Uterus (tissue), 2 donors: ENCODE data around the gene C4A.

Experiments used
- POLR2A ChIP-seq, 2 donors: fragments of 450-650 bp; IDR thresholded peaks; one replicate each; pipeline ENCODE4 v1.6.1; 2016; ENCODE audit warnings: antibody characterized with exemption in 2 of 2, mild to moderate bottlenecking in 1 of 2, moderate library complexity in 1 of 2
- TF ChIP-seq, protein P1 (sequence below), 4 experiments: fragments of 200-600 bp in 2 of 4; fragments of 450-650 bp in 2 of 4; sonication (generic) in 2 of 4; IDR thresholded peaks; one replicate each; pipeline ENCODE4 v1.5.1; 2016 to 2019; ENCODE audit warnings: antibody characterized with exemption in 4 of 4, mild to moderate bottlenecking in 2 of 4, moderate library complexity in 1 of 4

DNA sequence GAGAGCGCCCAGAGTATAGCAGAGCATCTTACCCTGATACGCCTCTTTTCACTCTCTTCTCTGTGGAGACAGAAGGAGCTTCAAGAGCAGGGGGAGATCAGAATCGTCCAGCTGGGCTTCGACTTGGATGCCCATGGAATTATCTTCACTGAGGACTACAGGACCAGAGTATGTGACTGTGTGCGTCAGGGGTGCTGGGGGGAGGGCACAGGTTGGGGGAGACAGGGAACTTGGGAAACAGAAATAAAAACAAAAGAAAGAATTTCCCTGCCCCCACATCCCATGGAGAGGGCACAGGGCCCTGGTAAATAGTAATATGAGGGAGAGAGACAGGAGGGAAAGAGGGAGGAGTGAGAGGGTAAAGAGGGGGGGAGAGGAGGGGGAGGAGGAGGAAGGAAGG is 3.0 kb upstream of the C4A start:
- TF ChIP-seq, protein P1, sequence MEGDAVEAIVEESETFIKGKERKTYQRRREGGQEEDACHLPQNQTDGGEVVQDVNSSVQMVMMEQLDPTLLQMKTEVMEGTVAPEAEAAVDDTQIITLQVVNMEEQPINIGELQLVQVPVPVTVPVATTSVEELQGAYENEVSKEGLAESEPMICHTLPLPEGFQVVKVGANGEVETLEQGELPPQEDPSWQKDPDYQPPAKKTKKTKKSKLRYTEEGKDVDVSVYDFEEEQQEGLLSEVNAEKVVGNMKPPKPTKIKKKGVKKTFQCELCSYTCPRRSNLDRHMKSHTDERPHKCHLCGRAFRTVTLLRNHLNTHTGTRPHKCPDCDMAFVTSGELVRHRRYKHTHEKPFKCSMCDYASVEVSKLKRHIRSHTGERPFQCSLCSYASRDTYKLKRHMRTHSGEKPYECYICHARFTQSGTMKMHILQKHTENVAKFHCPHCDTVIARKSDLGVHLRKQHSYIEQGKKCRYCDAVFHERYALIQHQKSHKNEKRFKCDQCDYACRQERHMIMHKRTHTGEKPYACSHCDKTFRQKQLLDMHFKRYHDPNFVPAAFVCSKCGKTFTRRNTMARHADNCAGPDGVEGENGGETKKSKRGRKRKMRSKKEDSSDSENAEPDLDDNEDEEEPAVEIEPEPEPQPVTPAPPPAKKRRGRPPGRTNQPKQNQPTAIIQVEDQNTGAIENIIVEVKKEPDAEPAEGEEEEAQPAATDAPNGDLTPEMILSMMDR (IDR thresholded peaks at IDR 0.05): no peak
- TF ChIP-seq POLR2A (IDR thresholded peaks at IDR 0.05): no peak
